Muscle layer of duodenum (tissue), 2 donors: ENCODE data around the gene FLNB.
A peak's percentile ranks its signal among the peaks of the same experiment; 100 is the strongest.
"Not testable (repeated sequence)": the region's sequence is repeated elsewhere in the genome, so short reads cannot be mapped to it uniquely, and the experiment has no call there.

Source experiments
- H3K27ac ChIP-seq: one replicate; pipeline ENCODE4 v1.7.0; 2013; ENCODE audit warnings: mild to moderate bottlenecking, low read length
- H3K27me3 ChIP-seq: one replicate; pipeline ENCODE4 v1.7.0; 2013; ENCODE audit warnings: low read depth, mild to moderate bottlenecking, control low read depth, low read length
- H3K36me3 ChIP-seq, 2 donors: one replicate each; pipeline ENCODE4 v1.7.0; 2013; ENCODE audit warnings: low read length in 2 of 2, control low read depth in 1 of 2, mild to moderate bottlenecking in 1 of 2; ENCODE audit not compliant: insufficient read depth in 2 of 2, control insufficient read depth in 1 of 2
- H3K4me1 ChIP-seq, 2 donors: one replicate each; pipeline ENCODE4 v1.7.0; 2013; ENCODE audit warnings: low read length in 2 of 2, mild to moderate bottlenecking in 2 of 2, control low read depth in 1 of 2, moderate library complexity in 1 of 2; ENCODE audit not compliant: insufficient read depth in 2 of 2, control insufficient read depth in 1 of 2
- H3K4me3 ChIP-seq, 2 donors: one replicate each; pipeline ENCODE4 v1.7.0; 2013; ENCODE audit warnings: low read length in 2 of 2, low read depth in 1 of 2, mild to moderate bottlenecking in 1 of 2
- H3K9me3 ChIP-seq, 2 donors: one replicate each; pipeline ENCODE4 v1.7.0; 2013; ENCODE audit warnings: low read length in 2 of 2, control low read depth in 1 of 2, mild to moderate bottlenecking in 1 of 2; ENCODE audit not compliant: control insufficient read depth in 1 of 2
- donor health status: healthy.

The FLNB gene

GRCh38 chr3:58049143-58049785 is 41.0 kb downstream of the FLNB start:
- Histone ChIP-seq H3K4me1 (peaks cover 28 to 47% of the 10 kb centered on the region in 2 donors), H3K27me3 (no peaks in the 10 kb centered on the region), H3K36me3 (no peaks in the 10 kb centered on the region), H3K9me3 (no peaks in the 10 kb centered on the region), H3K27ac (peak overlapping the region; percentile 61), H3K4me3 (no peak overlapping the region)

- Histone ChIP-seq H3K9me3 (no peaks in the 10 kb centered on the region), H3K27me3 (no peaks in the 10 kb centered on the region), H3K27ac (peak overlapping the region; percentile 61), H3K4me3 (no peak overlapping the region), H3K4me1 (peaks cover 28 to 36% of the 10 kb centered on the region in 2 donors), H3K36me3 (no peaks in the 10 kb centered on the region)
Measured at GRCh38 chr3:58051196-58051595, 43.0 kb downstream of the FLNB start.

GRCh38 chr3:58051658-58052261 is 43.5 kb downstream of the FLNB start:
- H3K27me3 ChIP-seq, H3K4me3 ChIP-seq, H3K9me3 ChIP-seq, H3K36me3 ChIP-seq: not testable (repeated sequence)
- H3K4me1 ChIP-seq, result peaks cover 28 to 36% of the 10 kb centered on the region in 2 donors
- peak overlapping the region; percentile 65 for H3K27ac ChIP-seq

GRCh38 chr3:58052373-58053273 is 44.4 kb downstream of the FLNB start:
- no peak overlapping the region for H3K4me3 ChIP-seq
- H3K27me3 ChIP-seq, result no peaks in the 10 kb centered on the region
- H3K27ac ChIP-seq, result peak overlapping the region; percentile 65
- H3K4me1 ChIP-seq, result peaks cover 28 to 36% of the 10 kb centered on the region in 2 donors
- H3K36me3 ChIP-seq, result no peaks in the 10 kb centered on the region
- no peaks in the 10 kb centered on the region for H3K9me3 ChIP-seq

GRCh38 chr3:58054652-58055051 is 46.4 kb downstream of the FLNB start:
- Histone ChIP-seq H3K9me3 (no peaks in the 10 kb centered on the region), H3K27me3 (no peaks in the 10 kb centered on the region), H3K4me3 (no peak overlapping the region), H3K27ac (no peak overlapping the region), H3K36me3 (no peaks in the 10 kb centered on the region), H3K4me1 (peaks cover 32 to 33% of the 10 kb centered on the region in 2 donors)

- H3K9me3 ChIP-seq, result no peaks in the 10 kb centered on the region
- no peaks in the 10 kb centered on the region for H3K27me3 ChIP-seq
- no peak overlapping the region for H3K27ac ChIP-seq
- no peaks in the 10 kb centered on the region for H3K36me3 ChIP-seq
- H3K4me1 ChIP-seq, result peaks cover 35 to 37% of the 10 kb centered on the region in 2 donors
- H3K4me3 ChIP-seq, result no peak overlapping the region
Measured at GRCh38 chr3:58055314-58055713, 47.1 kb downstream of the FLNB start.

GRCh38 chr3:58055891-58056290 is 47.7 kb downstream of the FLNB start:
- not testable (repeated sequence) for H3K9me3 ChIP-seq, H3K27ac ChIP-seq, H3K4me3 ChIP-seq, H3K36me3 ChIP-seq, H3K27me3 ChIP-seq
- peaks cover 32 to 37% of the 10 kb centered on the region in 2 donors for H3K4me1 ChIP-seq

GRCh38 chr3:58058361-58059263 is 50.4 kb downstream of the FLNB start:
- peaks cover 25 to 27% of the 10 kb centered on the region in 2 donors for H3K4me1 ChIP-seq
- no peaks in the 10 kb centered on the region for H3K27me3 ChIP-seq
- peak overlapping the region; percentile 82 for H3K27ac ChIP-seq
- H3K9me3 ChIP-seq, result no peaks in the 10 kb centered on the region
- H3K36me3 ChIP-seq, result no peaks in the 10 kb centered on the region
- H3K4me3 ChIP-seq, result no peak overlapping the region

GRCh38 chr3:58059349-58060321 is 51.4 kb downstream of the FLNB start:
- Histone ChIP-seq H3K27ac (peak overlapping the region; percentile 82), H3K4me1 (peaks cover 25 to 27% of the 10 kb centered on the region in 2 donors)

GRCh38 chr3:58062472-58062871 is 54.2 kb downstream of the FLNB start:
- Histone ChIP-seq H3K27me3 (no peaks in the 10 kb centered on the region), H3K4me1 (peaks cover 25 to 36% of the 10 kb centered on the region in 2 donors), H3K27ac (no peak overlapping the region), H3K9me3 (no peaks in the 10 kb centered on the region), H3K4me3 (no peak overlapping the region), H3K36me3 (no peaks in the 10 kb centered on the region)

More at GRCh38 chr3:58059349-58060321, 51.4 kb downstream of the FLNB start:
- H3K9me3 ChIP-seq, result no peaks in the 10 kb centered on the region
- H3K4me3 ChIP-seq, result no peak overlapping the region
- H3K27me3 ChIP-seq, result no peaks in the 10 kb centered on the region
- H3K36me3 ChIP-seq, result no peaks in the 10 kb centered on the region
